ENCODE data around the gene A1BG.

The A1BG gene

DNA sequence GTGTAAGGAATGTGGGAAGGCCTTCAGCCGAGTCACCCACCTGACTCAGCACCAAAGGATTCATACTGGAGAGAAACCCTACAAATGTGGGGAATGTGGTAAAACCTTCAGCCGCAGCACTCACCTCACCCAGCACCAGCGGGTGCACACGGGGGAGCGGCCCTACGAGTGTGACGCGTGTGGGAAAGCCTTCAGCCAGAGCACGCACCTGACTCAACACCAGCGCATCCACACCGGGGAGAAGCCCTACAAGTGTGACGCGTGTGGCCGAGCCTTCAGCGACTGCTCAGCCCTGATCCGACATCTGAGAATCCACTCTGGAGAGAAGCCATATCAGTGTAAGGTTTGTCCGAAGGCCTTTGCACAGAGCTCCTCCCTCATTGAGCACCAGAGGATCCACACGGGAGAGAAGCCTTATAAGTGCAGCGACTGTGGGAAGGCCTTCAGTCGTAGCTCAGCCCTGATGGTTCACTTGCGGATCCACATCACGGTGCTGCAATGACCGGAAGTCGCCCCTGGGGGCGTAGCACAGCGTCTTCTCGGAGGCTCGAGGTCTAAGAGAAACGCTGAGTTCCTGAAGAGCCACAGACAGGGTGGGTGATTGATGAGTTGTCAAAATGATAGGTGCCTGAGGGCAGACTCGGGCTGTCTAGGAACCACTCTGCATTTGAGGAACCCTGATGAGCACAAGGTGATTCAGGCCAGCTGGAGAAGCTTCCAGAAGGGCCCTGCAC is 14.3 kb downstream of the A1BG start:
- TF ChIP-seq, protein P1, sequence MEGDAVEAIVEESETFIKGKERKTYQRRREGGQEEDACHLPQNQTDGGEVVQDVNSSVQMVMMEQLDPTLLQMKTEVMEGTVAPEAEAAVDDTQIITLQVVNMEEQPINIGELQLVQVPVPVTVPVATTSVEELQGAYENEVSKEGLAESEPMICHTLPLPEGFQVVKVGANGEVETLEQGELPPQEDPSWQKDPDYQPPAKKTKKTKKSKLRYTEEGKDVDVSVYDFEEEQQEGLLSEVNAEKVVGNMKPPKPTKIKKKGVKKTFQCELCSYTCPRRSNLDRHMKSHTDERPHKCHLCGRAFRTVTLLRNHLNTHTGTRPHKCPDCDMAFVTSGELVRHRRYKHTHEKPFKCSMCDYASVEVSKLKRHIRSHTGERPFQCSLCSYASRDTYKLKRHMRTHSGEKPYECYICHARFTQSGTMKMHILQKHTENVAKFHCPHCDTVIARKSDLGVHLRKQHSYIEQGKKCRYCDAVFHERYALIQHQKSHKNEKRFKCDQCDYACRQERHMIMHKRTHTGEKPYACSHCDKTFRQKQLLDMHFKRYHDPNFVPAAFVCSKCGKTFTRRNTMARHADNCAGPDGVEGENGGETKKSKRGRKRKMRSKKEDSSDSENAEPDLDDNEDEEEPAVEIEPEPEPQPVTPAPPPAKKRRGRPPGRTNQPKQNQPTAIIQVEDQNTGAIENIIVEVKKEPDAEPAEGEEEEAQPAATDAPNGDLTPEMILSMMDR (IDR thresholded peaks at IDR 0.05; ENCODE audit: control insufficient read depth, extremely low read depth, insufficient read depth): no peak
- H3K4me3 ChIP-seq (ENCODE audit: low read depth, low read length): no peak overlapping the region
- no peak for DNase-seq (ENCODE audit: low read depth)

DNA sequence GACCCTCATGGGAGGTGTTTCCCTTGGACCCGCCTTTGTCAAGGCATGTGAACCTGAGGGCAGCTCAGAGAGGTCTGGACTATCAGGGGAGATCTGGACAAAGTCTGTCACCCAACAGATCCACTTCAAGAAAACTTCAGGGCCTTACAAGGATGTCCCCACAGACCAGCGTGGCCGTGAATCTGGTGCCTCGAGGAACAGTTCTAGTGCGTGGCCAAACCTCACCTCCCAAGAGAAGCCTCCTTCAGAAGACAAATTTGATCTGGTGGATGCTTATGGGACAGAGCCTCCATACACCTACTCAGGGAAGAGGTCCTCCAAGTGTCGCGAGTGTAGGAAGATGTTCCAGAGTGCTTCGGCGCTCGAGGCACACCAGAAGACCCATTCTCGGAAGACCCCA is 15.0 kb downstream of the A1BG start:
- H3K4me3 ChIP-seq (ENCODE audit: low read depth, low read length): no peak overlapping the region
- TF ChIP-seq, protein P1 (IDR thresholded peaks at IDR 0.05; ENCODE audit: control insufficient read depth, extremely low read depth, insufficient read depth): no peak
- no peak for DNase-seq (ENCODE audit: low read depth)

DNA sequence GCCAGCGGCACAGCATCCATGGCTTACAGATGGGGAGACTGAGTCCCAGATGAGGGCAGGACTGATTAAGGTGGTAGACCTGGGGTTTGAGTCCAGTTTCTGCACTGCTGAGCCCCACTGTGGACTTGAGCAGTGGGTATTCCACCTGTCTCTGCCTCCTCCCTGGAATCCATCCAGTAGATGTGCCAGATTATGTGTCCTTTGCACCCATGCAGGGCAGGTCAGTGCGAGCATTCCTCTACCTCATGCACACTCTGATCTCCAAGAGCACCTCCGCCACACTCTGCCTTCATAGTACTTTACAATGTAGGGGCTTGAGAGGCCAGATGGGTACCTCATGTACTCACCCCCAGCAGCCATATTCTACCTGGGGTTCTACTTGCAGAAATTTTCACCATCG is 16.5 kb downstream of the A1BG start:
- H3K4me3 ChIP-seq (ENCODE audit: low read depth, low read length): no peak overlapping the region
- TF ChIP-seq, protein P1 (IDR thresholded peaks at IDR 0.05; ENCODE audit: control insufficient read depth, extremely low read depth, insufficient read depth): no peak
- no peak for DNase-seq (ENCODE audit: low read depth)

DNA sequence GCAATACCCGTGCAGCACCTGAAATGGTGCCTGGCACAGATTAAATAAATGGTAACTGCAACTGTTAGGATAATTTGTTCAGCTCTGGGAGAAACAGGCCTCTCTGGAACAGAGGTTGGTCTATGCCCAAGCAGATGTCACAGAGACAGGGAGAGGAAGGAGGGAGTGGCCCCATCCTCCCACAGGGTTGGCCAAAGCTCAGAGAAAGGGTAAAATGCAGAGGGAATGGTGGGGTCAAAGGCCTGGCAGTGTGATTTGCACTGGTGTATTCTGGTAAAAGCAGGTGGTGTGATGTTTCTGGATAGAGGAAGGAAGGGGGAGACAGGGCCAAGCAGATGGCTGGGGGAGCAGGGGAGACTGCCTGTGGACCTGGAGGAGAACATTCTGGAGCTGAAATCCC is 17.1 kb downstream of the A1BG start:
- TF ChIP-seq, protein P1 (IDR thresholded peaks at IDR 0.05; ENCODE audit: control insufficient read depth, extremely low read depth, insufficient read depth): no peak
- no peak overlapping the region for H3K4me3 ChIP-seq (ENCODE audit: low read depth, low read length)
- DNase-seq (ENCODE audit: low read depth): no peak

DNA sequence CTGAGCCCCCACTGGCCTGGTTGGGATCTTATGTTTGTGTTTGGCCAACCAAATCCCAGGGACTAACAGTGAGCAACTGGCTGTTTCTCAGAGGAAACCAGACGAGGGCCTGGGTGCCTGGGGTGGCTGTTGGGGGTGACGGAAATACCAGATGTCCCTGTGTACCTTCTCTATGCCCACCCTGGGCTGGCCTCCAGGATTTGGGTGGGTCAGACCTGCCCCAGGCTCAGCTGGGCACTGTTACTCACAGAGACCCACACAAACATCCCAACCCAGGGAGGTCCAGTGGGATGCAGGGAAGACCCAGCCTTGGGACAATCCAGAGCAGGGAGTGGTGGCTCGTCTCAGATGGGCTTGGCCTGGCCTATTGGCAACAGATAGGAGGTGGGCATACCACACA is 17.7 kb downstream of the A1BG start:
- H3K4me3 ChIP-seq (ENCODE audit: low read depth, low read length): no peak overlapping the region
- DNase-seq (ENCODE audit: low read depth): no peak
- TF ChIP-seq, protein P1 (IDR thresholded peaks at IDR 0.05; ENCODE audit: control insufficient read depth, extremely low read depth, insufficient read depth): no peak

DNA sequence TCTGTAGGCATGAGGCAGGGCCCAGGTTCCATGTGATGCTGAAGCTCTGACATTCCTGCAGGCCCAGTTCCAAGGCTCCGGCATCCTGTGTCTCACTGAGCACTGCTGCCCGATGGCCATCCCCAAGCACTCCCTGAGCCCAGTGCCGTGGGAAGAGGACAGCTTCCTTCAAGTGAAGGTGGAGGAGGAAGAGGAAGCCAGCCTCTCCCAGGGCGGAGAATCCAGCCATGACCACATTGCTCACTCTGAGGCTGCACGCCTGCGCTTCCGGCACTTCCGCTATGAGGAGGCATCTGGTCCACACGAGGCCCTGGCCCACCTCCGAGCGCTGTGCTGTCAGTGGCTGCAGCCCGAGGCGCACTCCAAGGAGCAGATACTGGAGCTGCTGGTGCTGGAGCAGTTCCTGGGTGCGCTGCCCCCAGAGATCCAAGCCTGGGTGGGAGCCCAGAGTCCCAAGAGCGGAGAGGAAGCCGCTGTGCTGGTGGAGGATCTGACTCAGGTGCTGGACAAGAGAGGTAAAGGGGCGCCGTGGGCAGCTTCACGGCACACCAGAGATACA is 18.5 kb downstream of the A1BG start:
- DNase-seq (ENCODE audit: low read depth): no peak
- TF ChIP-seq, protein P1 (IDR thresholded peaks at IDR 0.05; ENCODE audit: control insufficient read depth, extremely low read depth, insufficient read depth): no peak
- no peak overlapping the region for H3K4me3 ChIP-seq (ENCODE audit: low read depth, low read length)

DNA sequence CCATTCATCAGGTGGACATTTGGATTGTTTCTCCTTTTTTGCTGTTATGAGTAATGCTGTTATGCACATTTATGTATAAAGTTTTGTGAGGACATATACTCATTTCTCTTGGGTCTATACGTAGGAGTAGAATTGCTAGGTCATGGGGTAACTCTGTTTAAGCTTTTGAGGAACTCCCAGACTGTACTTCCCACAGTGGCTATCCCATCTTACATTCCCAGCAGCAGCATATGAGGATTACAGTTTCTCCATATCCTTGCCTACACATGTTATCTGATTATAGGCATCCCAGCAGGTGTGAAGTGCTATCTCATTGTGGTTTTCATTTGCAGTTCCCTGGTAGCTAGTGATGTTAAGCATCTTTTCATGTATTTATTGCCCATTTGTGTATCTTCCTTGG is 20.6 kb downstream of the A1BG start:
- TF ChIP-seq, protein P1 (IDR thresholded peaks at IDR 0.05; ENCODE audit: control insufficient read depth, extremely low read depth, insufficient read depth): no peak
- DNase-seq (ENCODE audit: low read depth): no peak
- H3K4me3 ChIP-seq (ENCODE audit: low read depth, low read length): no peak overlapping the region

All from LNCaP clone FGC (cell line).